LoVo (cell line): ENCODE results near the gene C12orf60.

ENCODE experiments used
- DNase-seq: peaks from one replicate; pipeline ENCODE4 v3.0.0-alpha.2; 2016; ENCODE audit warnings: low spot score

The C12orf60 gene

DNA sequence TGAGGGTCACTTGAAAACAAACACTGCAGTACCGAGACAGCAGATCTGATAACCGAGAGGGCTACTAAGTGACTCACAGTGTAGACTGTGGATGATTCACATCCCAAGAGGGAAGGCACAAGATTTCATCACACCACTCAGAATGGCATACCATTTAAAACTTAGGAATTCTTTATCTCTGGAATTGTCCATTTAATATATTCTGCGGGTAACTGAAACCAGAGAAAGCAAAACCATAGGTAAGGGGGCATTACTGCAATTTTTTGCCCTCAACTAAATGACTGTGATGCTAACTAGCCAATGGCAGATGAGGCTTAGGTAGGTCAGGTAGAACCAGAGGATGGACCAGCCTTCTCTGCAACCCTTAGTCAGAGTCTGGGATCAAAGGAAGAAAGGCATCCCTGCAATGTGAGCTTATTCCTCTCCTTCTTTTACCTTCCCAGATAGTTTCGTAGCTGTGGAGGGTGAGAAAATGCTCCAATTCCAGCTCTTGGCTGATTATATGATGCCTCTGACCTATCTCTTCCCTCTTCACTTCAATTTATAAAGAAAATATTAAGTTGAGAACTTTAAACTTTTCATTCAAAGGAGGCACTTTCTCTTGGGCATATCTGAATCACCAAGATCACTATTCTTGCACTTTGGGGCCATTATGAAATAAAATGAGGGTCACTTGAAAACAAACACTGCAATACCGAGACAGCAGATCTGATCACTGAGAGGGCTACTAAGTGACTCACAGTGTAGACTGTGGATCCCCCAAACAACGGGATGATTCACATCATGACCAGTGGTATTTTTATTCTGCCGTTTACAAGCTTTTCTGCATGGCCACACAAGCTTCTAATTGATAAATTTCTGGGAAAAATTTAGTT lies 33.1 kb downstream of the C12orf60 start:
- peak; percentile 36 for DNase-seq

DNA sequence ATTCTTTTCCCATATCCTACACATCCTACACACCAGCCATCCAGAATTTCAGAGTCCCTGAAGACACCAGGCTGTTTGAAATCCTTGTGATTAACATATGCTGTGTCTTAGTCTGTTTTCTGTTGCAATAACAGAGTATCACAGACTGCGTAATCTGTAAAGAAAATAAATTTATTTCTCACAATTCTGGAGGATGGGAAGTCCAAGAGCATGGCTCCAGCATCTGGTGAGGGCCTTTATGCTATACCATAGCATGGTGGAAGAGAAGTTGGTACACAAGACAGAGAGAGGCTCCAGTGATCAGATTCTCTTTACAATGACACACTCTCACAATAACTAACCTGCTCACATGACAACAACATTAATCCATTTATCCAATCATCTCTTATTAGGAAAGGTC lies 35.8 kb downstream of the C12orf60 start:
- DNase-seq: no peak

DNA sequence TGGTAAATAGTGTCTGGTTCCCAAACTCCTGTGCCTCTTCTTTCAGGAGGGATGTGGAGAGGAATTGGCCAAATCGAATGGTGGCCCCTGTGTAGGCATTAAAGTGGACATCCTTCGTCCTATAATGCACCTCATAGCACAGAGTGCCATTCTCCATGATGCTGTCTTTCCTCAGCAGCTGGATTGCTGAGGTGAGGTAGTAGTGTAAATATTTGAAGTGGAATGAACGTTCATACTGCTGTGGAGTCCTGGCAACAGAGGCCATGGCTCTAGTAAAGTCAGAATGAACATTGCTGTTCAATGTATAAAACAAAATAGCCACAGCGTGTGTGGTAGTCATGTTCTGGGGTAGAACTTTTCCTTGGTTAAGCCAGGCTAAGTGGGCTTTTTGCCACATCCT lies 37.1 kb downstream of the C12orf60 start:
- DNase-seq: no peak

DNA sequence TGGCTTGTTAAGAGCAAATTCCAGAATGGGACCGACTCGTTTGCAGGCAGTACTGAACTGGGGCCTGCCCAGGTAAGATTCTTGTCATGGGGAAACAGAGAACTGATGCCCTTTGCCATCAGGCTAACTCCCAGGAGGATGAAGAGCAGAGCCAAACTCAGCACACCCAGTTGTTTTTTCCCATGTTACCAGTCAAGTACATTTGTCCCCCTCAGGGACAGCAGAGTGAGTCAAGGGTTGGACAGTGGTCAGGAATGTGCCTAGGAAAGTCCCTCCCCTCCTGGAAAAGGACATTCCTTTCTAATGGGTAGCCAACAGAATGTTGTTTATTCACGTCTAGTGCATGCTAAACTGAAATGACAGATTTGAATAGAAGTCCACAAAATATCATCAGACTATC lies 38.3 kb downstream of the C12orf60 start:
- peak; percentile 39 for DNase-seq

DNA sequence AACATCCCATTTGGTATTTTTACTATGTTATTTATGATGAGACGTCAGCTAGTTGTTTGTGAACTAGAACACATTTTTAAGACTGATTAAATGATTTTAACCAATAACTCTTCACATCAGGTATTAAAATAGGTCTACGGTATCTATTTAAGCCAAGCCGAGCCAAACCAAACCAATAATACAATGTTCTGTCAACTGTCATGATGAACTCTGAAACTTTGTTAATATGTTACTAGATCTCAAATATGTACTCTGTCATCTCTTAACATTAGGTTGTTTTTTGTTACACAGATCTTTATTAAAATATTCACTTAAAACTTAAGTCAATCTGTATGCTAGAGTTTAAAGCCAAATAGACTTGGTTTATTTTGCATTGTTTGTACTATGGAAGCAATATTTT lies 38.8 kb downstream of the C12orf60 start:
- no peak for DNase-seq

DNA sequence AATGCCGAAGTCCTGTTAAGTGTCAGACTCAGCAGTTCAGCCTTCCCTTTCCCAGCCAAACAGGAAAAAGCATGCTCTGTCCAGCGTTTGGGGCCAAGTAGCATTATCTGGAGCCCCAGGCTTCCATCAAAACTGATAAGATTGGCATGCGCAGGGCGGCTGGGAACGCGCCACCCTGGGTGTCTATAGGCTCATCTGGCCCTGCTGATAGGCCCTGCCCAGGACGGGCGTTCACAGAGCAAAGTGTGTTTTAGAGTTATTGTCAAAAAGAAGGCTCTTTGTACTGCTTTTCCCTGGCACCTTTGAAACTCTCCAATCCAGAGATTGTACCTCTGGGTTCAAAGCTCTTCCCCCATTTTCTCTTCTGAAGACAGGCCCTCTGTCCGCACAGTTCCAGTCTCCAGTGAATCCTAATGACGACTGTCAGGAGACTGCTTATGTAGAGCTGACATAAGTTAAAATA lies 40.0 kb downstream of the C12orf60 start, which contains the start of gene ART4:
ART4 (minus strand) TSS at position 102 of the 463 bp plus-strand sequence. CDS start 413 bp downstream, outside the sequence.
- no peak for DNase-seq

DNA sequence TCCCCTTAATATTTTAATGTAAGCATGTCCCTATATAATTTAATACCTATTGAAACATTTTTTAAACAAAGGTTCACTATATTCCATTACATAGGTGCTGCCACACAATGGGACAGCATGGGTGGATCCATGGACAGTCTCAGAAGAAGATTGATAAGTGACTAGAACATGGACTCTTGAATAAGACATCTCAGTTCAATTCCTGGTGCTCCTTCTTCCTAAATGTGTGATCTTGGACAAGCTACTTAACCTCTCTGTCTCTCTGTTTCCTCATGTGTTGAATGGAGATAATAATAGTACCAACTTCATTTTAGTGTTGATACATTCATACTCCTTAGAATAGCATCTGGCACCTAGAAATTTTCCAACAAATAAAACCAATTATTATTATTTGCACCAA lies 40.9 kb downstream of the C12orf60 start:
- no peak for DNase-seq

DNA sequence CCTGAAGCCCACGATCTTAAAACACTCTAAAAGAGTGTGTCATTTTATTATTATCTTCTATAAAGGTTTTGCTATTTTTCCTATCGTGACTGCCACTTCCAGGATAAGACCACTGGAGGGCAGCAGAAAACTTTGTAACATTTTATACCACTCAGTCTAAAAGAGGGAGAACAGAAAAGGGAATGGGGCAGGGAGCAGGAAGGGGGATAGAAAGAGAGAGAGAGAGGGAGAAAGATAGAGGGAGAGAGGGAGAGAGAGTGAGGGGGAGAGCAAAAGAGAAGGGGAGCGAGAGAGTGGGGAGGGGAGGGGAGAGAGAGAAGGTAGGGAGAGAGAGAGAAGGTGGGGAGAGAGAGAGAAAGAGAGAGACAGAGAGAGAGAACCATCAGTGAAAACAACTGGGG lies 41.9 kb downstream of the C12orf60 start:
- peak; percentile 72 for DNase-seq

DNA sequence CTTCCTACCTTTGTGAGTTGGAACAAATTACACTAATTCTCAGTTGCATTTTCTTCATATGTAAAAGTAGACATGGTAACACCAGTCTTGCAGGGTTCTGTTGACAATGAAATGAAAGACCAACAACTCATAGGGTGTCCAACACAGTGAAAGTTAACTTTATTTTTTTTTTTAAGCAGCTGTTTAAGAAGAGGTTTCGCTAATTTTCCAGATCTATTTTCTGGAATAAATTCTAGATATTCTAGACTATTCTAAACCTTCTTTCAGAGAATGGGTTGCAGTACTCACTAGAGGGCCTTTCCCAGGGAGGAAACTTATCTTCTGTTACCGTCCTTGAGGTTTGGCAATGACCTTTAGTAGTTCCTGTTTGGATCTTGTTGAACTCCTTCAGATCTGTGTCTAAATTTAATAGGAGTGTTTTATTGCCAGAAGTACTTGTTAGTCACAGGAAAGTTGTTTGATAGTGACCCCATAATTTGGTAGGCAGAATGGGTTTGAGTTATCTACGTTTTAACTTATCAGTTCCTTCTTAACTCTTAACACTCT lies 42.6 kb downstream of the C12orf60 start:
- no peak for DNase-seq

DNA sequence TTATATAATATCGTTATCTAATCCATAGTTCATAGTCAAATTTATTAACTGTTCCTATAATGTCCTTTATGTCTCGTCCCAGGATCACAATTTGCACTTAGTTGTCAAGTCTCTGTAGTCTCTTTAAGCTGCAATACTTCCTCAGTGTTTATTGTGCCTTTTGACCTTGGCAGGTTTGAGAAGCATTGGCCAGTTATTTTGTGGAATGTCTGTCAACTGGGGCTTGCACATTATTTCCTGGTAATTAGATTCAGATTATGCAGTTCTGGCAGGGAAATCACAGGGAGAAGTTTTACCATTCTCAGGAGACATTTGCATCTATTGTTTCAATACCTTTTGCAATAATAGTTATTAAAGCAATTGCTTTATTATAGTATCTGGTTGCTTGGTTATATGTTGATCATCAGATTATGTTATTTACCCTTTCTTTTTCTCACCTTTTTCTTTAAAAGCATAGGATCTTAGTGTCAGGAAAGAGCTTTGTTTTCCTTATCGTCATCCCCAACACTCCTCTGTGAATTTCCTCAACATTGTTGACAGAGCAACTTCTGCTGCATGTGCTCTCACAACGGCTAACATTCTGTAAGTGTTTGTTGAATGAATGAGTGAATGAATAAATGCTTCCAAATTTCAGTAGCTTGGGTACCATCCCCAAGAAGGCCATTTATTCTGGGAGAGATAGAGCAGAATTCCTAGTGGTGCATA lies 43.6 kb downstream of the C12orf60 start:
- no peak for DNase-seq

DNA sequence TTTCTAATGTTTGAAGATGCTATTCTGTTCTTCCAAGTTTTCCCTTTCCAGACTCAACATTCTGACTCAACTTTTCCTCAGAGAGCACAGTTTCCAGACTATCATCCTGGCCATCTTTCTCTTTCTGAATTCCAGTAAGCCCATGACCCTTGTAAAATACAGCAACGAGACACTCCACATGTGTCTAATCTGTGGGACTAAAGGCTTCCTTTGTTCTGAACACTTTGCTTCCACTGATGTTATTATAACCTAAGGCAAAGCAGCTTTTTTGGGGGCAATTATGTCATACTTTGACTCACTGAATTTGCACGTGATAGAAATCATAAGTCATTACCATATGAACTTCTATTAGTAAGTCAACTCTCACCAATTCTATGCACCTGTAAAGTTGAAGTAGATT lies 46.2 kb downstream of the C12orf60 start:
- no peak for DNase-seq

DNA sequence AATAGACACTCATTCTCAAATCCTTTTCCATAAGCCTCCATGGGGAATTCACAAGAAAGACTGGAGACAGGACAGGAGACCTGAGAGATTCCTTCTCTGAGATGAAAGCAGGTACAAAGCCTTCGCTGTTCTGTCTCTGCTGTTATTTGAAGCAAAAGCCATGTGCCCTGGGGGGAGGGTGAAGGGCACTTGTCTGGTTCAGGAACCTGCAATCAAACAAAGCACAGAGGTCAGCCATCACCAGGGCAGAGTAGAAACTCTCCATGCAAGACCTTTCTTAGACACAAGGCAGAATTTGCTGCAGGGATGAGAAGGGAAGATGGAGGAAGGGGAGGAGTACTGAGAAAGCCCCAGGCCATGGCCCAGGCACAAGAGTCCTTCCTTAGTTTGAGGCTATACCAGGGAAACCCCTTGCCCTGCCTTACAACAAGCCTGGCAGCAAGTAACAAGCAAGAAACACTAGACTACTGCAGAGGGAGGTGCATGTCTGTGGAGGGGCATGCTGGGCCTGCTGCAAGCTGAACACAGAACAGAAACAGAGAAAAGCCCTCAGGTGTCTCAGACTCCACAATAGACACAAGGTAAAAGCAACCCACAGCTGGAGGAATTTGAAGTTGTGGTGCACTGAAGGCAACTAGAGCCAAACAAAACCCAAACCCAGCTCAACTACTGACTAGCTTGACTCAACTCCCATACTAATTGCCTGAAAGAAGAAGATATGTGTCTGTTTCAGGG lies 47.6 kb downstream of the C12orf60 start:
- DNase-seq: no peak

DNA sequence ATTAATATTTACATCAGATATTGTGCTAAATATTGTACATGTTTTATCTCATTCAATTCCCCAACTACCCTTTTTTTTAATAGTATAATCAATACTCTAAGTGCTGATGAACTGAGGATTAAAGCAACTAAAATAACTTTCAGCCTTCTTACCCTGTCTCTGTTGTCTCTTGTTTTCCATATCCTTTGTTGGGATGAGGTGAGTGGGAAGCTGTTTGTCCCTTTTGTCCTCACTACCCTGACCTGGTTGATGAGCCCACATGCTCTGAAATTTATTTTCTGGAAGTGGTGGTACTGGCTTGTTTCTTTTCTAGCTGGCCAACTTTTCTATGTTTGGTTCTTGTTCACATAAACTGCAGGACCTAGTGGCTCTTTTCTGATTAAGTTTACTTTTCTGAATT lies 49.4 kb downstream of the C12orf60 start:
- no peak for DNase-seq

DNA sequence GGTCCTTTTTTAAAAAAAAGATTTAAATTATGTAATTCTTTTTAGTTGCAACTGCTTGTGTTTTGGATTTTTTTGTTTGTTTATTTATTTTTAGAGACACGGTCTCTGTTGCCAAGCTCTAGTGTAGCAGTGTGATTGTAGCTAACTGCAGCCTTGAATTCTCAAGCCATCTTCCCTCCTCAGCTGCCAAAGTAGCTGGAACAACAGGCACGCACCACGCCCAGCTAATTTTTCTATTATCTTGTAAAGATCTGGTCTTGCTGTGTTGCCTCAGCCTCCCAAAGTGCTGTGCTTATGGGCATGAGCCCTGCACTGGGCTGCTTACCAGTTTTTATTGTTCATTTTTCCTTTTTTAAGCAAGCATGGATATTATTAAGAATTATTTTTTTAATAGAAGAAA lies 50.5 kb downstream of the C12orf60 start:
- DNase-seq: no peak

DNA sequence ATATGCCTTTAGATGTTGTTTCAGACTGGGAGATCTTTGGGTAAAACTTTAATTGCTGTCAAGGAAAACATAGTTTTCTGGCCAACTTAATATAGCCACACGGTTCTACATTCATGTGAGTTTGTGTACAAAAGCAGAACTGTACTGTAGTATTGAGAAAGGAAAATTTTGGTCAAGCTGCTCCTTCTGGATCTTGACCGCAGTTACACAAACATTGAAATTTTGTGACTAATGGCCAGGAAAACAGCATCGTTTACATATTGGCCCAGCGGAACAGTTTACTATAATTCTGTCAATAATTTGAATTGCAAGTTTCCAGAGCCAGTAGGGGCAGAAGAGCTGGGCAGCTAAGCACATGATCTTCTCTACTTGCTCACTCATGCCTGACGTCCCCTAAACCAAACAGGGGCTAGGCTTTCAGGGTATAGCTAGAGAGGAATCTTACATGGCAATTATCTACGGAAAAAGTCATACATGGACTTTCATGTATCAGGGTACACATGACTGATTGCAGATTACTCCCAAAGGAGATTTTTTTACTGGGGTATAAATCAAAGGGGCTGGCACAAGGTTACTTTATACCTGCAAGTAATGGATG lies 51.2 kb downstream of the C12orf60 start:
- no peak for DNase-seq

DNA sequence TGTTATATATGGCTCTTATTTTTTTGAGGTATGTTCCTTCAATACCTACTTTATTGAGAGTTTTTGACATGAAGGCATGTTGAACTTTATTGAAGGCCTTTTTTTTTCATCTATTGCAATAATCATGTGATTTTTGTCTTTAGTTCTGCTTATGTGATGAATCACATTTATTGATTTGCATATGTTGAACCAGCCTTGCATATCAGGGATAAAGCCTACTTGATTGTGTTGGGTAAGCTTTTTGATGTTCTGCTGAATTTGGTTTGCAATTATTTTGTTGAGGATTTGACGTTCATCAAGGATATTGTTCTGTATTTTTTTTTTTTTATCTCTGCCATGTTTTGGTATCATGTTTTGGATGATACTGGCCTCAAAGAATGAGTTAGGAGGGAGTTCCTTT lies 55.0 kb downstream of the C12orf60 start:
- DNase-seq: no peak

DNA sequence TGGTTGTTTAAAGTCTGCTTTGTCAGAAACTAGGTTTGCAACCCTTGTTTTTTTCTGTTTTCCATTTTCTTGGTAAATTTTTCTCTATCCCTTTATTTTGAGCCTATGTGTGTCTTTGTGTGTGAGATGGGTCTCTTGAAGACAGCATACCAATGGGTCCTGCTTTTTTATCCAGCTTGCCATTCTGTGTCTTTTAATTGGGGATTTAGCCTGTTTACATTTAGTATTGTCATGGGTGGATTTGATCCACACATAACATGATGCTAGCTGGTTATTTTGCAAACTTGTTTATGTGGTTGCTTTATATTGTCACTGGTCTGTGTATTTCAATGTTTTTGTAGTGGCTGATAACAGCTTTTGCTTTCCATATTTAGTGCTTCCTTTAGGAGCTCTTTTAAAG lies 57.0 kb downstream of the C12orf60 start:
- no peak for DNase-seq

DNA sequence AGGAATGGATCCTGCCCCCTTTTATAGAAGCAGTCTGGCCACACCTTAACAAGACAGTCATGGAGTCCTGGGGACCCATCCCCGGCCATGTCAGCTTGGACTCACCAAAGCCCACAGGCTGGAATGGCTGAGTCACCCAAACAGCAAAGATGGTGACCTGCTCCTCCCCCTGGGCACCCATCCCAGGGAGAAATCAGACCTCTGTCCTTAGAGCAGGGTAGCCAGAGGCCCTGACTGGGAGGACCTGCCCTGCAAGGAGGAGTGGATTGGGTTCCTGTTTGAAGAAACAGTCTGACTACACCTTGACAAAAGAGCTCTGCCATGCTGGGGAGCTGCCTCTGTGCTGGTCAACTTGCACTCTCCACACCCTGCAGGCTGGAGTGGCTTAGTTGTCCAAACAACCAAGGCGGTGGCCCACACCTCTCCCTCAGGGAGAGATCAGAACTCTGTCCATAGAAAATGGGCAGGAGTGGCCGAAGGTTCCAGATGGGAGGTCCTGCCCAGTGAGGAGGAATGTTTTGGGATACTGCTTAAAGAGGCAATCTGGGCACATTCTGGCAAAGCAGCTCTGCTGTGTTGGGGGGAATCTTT lies 65.5 kb downstream of the C12orf60 start:
- no peak for DNase-seq

DNA sequence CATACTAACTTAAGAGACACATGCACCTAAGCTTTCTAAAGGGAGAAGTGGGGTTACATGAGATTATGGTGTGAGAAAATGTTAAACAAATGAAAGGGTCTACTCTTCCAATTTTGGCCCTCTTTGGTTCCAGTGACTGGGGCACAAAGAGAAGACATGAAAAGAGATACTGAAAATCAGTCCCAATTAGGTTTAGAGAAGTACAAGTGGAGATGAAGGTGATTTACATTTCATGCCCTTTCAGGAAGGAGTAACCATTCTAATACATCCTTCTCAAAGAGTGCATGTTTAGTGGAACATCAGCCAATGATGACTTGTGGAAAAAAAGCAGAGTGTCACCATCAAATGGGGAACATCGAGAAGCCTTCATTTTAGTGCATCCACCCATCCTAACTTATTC lies 67.8 kb downstream of the C12orf60 start:
- DNase-seq: no peak

DNA sequence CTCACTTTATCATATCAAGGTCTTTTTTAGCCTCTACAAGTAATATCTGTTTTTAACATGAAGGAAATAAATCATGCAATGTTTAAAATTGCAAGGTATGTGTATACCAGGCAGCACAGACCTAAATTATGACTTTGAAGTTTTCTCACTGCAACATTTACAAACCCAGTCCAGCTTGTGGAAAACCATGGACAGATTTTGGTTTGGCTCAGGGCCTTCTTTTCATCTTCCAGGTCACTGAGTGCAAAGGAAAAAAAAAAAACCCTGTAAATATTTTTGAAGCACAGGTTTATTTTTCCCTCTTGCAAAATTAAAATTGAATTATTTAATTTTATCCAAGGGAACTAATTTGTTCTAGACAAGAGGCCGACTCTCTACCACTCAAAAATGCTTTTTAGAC lies 68.4 kb downstream of the C12orf60 start:
- no peak for DNase-seq

DNA sequence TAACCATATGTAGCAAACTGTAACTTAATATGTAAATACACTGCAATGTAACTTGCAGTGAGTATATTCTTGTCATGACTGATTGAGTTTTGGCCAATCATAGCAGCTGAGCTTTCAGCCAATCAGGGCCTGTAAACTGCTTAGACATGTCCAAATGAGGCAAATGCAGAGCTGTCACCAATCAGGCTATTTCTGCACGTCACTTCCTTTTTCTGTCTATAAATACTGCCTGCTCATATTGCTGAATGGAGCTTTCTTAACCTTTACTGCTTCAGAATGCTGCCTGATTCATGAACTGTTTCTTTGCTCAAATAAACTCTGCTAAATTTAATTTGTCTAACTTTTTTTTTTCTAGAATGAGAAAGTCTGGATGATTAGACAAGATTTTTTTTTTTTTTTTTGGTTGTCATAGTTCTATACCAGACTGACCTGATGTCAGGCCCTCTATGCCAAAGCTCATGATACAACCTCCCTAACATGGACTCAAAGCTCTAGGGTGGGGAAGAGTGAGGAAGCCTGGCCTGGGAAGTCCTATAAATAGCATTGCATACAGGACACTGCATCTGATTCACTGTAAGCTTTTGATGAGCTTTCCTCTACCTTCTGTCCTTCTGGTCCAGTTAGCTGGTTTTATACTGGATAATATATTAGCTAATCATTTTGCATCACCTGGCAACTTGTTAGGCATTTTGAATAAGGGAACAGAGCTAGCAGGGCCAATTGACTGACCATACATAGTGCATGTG lies 70.1 kb downstream of the C12orf60 start:
- DNase-seq: no peak
